ENCODE results near the gene SGPL1. TPM values are rescaled to one million over a fixed set of nuclear protein-coding genes. Genes with fewer than 3 reads are reported as not detected.
A peak's percentile ranks its signal among the peaks of the same experiment; 100 is the strongest.

The SGPL1 gene
- total RNA-seq, 2 experiments from 2014 or later, result 13.7 to 16.6 TPM

DNA sequence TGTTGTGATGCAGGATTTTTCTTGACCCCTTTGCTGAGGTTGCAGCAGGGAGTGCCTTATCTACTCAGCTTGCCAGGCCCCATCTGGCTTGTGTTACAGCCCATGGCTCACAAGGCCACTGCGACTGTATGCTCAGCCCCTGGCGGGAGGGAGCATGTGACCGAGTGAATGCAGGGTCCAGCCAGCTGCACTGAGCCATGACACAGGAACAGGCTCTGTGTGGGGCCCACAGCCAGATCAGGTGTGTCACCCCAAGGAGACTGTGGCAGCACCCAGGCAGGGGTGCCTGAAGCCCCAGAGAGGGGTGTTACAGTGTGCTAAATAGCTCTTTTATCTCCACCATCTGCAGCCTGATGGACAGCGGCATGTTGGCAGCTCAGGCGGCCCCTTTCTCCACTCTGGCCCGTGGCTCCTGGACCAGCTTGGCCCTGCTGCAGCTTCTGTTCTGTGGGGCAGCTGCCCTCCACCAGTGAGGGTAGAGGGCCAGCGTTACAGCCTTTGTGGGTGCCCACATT is 75.2 kb downstream of the SGPL1 start:
- Mint-ChIP-seq H3K9me3 (no peaks in the 10 kb centered on the region), H3K4me1 (ENCODE audit: low read depth) (peaks cover 18% of the 10 kb centered on the region), H3K27ac (no peak overlapping the region), H3K27me3 (no peaks in the 10 kb centered on the region), H3K4me3 (no peak overlapping the region), H3K36me3 (ENCODE audit: low read depth) (no peaks in the 10 kb centered on the region)
- no peak for TF ChIP-seq CTCF (IDR thresholded peaks at IDR 0.05)
- POLR2A ChIA-PET, result interaction anchor here (1.2 kb wide), 1 partner anchor 62 kb away, joined by 4 read pairs; no protein-coding TSS in a partner anchor
- no peak for DNase-seq
- CTCF ChIA-PET, result interaction anchor here (2.2 kb wide), 1 partner anchor 12 kb away, joined by 13 read pairs; no protein-coding TSS in a partner anchor
- no peak for ATAC-seq
- intact Hi-C loops (cut with micrococcal nuclease), result no loop called here

DNA sequence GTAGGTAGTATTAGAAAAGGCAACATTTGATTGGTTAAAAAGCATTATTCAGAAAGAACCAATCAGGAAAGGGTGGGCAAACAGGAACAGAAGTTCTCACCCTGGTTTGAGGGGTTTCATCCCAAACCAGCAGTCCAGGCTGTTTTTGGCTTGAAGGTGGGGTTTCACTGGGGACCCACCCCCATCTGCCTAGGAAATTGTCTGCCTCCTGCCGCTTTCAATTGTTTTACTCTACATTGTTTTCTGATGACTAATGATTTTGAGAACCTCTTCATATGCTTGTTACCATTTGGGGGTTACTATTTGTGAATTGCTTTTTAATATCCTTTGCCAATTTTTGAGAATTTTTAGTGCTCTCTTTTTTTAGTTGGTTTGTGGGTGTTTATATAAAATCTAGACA is 75.9 kb downstream of the SGPL1 start:
- H3K9me3 Mint-ChIP-seq, result no peaks in the 10 kb centered on the region
- H3K27me3 Mint-ChIP-seq, result no peaks in the 10 kb centered on the region
- no peak overlapping the region for H3K4me3 Mint-ChIP-seq
- no peak overlapping the region for H3K27ac Mint-ChIP-seq
- intact Hi-C loops (cut with micrococcal nuclease), result no loop called here
- ATAC-seq, result no peak
- no peaks in the 10 kb centered on the region for H3K36me3 Mint-ChIP-seq (ENCODE audit: low read depth)
- ChIA-PET POLR2A (no interaction called here), CTCF (interaction anchor here (2.2 kb wide), 1 partner anchor 11 kb away, joined by 13 read pairs; no protein-coding TSS in a partner anchor)
- DNase-seq, result no peak
- H3K4me1 Mint-ChIP-seq (ENCODE audit: low read depth), result peaks cover 18% of the 10 kb centered on the region
- no peak for TF ChIP-seq CTCF (IDR thresholded peaks at IDR 0.05)

GRCh38 chr10:70892631-70893030 is 76.9 kb downstream of the SGPL1 start:
- no peak overlapping the region for H3K4me3 Mint-ChIP-seq
- no peak for DNase-seq
- H3K9me3 Mint-ChIP-seq, result no peaks in the 10 kb centered on the region
- TF ChIP-seq CTCF (IDR thresholded peaks at IDR 0.05), result no peak
- ATAC-seq, result no peak
- ChIA-PET POLR2A (no interaction called here), CTCF (interaction anchor here (3.1 kb wide), 1 partner anchor 10 kb away, joined by 16 read pairs; no protein-coding TSS in a partner anchor)
- intact Hi-C loops (cut with micrococcal nuclease), result no loop called here
- no peaks in the 10 kb centered on the region for H3K36me3 Mint-ChIP-seq (ENCODE audit: low read depth)
- H3K27ac Mint-ChIP-seq, result no peak overlapping the region
- no peaks in the 10 kb centered on the region for H3K27me3 Mint-ChIP-seq
- peaks cover 13% of the 10 kb centered on the region for H3K4me1 Mint-ChIP-seq (ENCODE audit: low read depth)

- TF ChIP-seq CTCF (IDR thresholded peaks at IDR 0.05), result peak; percentile 22
- POLR2A ChIA-PET, result no interaction called here
- Mint-ChIP-seq H3K4me3 (no peak overlapping the region), H3K36me3 (ENCODE audit: low read depth) (no peaks in the 10 kb centered on the region), H3K27ac (no peak overlapping the region), H3K4me1 (ENCODE audit: low read depth) (peaks cover 12% of the 10 kb centered on the region), H3K27me3 (no peaks in the 10 kb centered on the region), H3K9me3 (no peaks in the 10 kb centered on the region)
- intact Hi-C loops (cut with micrococcal nuclease), result no loop called here
- DNase-seq, result peak; percentile 23
- peak; percentile 53 for ATAC-seq
- CTCF ChIA-PET, result interaction anchor here (3.1 kb wide), 1 partner anchor 10 kb away, joined by 16 read pairs; no protein-coding TSS in a partner anchor
These were observed 77.7 kb downstream of the SGPL1 start for GRCh38 chr10:70893227-70894006.

- Mint-ChIP-seq H3K4me1 (ENCODE audit: low read depth) (peaks cover 7% of the 10 kb centered on the region), H3K4me3 (no peak overlapping the region), H3K27me3 (no peaks in the 10 kb centered on the region), H3K27ac (no peak overlapping the region), H3K36me3 (ENCODE audit: low read depth) (no peaks in the 10 kb centered on the region), H3K9me3 (no peaks in the 10 kb centered on the region)
- DNase-seq (no peak), ATAC-seq (no peak)
- ChIA-PET CTCF (interaction anchor here (3.1 kb wide), 1 partner anchor 9 kb away, joined by 16 read pairs; no protein-coding TSS in a partner anchor), POLR2A (interaction anchor here (0.8 kb wide), 1 partner anchor 16 kb away, joined by 3 read pairs; no protein-coding TSS in a partner anchor)
- TF ChIP-seq CTCF (IDR thresholded peaks at IDR 0.05), result no peak
- intact Hi-C loops (cut with micrococcal nuclease), result no loop called here
These were observed 78.7 kb downstream of the SGPL1 start for GRCh38 chr10:70894416-70894815.
